OCI-M2 (cell line): ENCODE measurements around the gene TAF4.
"Not testable (repeated sequence)": the region's sequence is repeated elsewhere in the genome, so short reads cannot be mapped to it uniquely, and the experiment has no call there.

Experiments used
- DNase-seq: peaks from one replicate; lab custom pipeline; 2025; ENCODE audit not compliant: unreplicated experiment; lab: John Stamatoyannopoulos, UW

Gene TAF4

DNA sequence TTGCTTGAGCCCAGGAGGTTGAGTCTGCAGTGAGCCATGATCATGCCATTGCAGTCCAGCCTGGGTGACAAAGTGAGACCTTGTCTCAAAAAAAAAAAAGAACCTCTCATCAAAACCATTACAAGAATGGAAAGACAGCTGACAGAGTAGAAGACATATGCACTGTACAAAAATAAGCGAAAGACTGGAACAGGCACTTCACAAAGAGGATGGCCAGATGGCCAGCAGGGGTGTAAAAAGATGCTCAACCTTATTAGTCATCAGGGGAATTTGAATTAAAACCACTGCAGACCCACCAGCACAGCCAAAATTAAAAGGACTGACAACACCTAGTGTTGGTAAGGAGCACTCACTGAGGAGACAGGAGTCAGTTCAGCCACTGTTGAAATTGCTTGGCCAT is 13.5 kb upstream of the TAF4 start:
- no peak for DNase-seq

DNA sequence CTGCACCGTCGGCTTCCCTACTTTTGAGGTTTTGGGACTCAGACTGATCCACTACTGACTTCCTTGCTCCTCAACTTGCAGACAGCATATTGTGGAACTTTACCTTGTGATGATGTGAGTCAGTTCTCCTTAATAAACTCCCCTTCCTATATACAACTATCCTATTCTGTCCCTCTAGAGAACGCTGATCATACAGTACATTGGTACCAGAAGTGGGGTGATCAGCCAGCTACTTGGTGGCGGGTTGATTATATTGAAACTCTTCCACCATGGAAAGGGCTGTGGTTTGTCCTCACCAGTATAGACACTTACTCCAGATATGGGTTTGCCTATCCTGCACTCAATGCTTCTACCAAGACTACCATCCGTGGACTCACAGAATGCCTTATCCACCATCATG is 7.6 kb upstream of the TAF4 start:
- DNase-seq, result no peak

DNA sequence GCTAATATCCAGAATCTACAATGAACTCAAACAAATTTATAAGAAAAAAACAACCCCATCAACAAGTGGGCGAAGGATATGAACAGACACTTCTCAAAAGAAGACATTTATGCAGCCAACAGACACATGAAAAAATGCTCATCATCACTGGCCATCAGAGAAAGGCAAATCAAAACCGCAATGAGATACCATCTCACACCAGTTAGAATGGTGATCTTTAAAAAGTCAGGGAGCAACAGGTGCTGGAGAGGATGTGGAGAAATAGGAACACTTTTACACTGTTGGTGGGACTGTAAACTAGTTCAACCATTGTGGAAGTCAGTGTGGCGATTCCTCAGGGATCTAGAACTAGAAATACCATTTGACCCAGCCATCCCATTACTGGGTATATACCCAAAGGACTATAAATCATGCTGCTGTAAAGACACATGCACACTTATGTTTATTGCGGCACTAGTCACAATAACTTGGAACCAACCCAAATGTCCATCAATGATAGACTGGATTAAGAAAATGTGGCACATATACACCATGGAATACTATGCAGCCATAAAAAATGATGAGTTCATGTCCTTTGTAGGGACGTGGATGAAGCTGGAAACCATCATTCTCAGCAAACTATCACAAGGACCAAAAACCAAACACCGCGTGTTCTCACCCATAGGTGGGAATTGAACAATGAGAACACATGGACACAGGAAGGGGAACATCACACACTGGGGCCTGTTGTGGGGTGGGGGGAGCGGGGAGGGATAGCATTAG is 6.2 kb upstream of the TAF4 start:
- not testable (repeated sequence) for DNase-seq

DNA sequence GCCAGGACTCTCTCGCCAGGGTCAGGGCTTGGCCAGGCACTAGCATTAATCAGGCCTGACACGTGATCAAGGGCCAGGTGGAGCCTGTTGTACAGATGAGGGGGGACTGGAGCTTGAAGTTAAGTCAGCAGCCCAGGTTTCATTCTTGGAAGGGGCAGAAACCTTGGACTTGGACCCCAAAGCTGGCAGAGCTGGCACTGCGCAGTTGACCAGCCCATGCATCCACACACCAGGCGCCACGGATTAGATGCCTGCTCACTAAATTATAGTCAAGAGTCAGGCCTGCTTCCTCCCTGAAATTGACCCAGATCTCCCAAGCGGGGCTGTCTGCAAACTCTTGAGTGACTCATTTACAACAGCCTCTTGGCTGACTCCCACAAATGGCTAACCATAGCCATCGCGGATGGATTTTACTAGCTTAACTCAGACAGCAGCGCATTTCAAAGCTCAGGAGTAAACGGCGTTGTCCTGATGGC is 4.1 kb upstream of the TAF4 start:
- no peak for DNase-seq

DNA sequence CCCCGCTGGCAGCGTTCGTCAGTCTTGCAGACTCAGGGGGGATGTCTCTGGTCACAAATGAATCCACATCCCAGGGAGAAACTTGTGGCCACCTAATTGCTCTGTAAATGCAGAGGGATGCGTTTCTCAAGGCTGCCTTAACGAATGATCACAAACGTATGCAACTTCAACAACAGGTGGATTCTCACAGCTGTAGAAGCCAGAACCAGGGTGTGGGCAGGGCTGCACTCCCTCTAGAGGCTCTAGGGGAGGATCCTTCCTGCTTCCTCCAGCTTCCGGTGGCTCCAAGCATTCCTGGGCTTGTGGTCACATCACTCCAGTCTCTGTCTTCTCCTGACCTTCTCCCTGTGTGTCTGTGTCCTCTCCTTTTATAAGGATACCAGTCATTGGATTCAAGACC is 3.3 kb upstream of the TAF4 start:
- no peak for DNase-seq

DNA sequence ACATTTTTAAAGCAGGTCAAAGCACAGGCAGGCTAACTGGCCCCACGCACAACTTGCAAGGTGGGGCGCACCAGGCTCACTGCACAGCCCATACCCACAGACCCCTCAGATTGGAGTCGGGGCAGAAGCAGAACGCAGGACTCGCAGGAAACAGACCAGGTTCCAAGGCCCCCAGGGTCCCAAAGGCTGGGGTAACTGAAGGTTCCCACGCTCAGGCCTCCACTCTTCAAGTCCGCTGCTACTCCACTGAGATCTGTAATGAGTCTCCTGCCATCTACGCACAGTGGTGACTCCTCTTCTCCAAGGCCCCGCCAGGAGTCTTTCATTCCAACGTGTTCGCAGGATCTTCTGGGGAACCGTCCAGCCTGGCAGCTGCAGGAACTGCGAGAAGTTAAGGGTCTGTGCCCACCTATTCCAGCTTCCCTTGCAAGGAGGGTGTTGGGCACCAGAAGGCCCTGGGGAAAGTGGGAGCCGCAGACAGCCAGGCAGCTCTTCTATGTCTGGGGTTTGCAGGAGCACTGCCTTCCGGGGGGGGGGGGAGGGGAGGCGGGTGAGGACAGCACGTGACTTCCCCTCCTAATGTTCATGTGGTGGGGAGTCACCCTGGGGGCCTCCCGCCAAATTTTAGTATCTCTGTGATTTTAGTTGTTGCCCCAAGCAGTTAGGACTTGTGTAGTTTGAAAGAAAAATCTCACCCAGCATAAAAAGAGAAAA is 2.0 kb upstream of the TAF4 start:
- no peak for DNase-seq

DNA sequence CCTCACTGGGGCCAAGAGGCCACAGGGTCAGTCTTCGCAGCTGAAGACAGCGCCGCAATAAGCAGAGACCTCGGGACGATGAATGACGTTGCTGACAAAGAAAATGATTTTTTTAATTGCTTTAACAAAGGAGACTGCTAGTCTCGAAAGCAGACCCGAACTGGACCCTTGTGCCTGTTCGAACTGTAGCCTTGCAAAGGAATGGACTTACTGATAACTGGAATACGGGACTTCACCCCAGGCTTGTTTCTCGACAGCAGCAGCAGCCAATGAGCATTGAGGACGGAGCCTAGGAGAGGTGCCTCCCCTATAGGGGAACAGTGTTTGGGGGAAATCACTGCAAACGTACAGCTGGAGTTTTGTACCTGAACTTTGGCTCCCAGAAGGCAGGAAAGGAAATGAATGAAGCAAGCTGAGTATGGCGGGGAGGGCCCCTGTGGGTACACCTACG is 1.3 kb upstream of the TAF4 start:
- DNase-seq, result no peak

DNA sequence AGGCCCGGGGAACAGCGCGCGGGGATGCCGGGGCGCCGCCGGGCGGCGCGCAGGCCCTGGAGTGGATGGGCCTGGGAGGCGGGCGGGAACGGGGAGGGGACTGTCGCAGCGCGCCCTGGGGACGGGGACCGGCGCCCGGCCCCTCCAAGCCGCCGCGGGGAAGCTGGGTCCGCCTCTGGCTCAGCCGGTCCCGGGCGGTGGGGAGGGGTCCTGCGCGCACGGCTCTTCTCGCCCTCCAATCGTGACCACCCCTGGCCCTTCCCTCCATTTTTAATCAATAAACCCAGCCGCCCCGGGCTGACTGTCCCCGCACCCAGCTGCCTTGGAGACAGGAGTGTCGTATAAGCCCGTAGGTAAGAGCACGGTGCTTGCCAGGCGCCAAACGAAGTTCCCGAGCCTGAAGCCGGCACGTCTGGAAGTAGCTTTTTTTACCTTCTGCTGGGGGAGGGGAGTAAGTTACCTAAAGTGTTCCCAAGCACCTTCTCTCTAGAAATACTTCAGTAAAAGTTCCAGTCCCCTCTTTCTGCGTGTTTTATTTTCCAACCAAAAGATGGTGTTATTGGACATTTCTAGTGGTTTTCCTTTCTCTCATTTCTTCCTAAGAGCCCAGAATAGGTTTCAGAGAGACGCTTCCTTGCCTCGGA is 780 bp upstream of the TAF4 start:
- peak; percentile 55 for DNase-seq

DNA sequence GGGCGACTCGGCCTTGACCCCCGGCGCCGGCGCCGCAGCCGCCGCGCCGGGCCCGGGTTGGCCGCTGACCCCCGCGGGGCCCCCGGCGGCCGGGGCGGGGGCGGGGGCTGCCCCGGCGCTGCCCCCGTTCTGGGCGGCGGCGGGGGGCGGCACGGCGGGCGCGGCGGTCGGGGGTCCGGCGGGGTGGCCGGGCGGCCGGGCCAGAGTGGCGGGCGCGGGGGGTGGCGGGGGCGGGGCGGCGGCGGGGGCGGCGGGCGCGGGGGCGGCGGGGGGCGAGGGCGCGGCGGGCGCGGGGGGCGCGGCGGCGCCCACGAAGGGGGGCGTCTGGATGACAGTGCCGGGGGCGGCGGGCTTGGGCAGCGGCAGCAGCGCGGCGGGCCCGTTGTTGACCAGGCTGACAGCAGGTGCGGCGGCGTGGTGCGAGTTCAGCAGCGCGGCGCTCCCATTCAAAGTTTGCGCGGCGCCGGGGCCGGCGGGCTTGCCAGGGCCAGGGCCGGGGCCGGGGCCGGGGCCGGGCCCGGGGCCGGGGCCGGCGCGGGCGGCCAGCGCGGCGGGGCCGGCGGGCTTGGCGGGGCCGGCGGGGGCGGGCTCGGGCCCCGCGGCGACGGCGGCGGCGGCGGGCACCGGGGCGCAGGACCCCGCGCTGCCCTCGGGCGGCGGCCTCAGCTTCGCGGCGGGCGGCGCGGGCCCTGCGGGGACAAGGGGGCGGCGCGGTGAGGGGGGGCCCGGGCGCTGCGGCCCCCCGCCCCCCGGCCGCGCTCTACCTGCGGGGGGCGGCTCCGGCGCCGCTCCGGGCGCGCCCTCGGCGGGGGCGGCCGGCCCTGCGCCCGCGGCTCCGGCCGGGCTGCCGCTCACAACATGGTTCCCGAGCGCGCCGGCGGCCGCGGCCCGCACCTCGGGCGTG is 659 bp downstream of the TAF4 start:
- no peak for DNase-seq

DNA sequence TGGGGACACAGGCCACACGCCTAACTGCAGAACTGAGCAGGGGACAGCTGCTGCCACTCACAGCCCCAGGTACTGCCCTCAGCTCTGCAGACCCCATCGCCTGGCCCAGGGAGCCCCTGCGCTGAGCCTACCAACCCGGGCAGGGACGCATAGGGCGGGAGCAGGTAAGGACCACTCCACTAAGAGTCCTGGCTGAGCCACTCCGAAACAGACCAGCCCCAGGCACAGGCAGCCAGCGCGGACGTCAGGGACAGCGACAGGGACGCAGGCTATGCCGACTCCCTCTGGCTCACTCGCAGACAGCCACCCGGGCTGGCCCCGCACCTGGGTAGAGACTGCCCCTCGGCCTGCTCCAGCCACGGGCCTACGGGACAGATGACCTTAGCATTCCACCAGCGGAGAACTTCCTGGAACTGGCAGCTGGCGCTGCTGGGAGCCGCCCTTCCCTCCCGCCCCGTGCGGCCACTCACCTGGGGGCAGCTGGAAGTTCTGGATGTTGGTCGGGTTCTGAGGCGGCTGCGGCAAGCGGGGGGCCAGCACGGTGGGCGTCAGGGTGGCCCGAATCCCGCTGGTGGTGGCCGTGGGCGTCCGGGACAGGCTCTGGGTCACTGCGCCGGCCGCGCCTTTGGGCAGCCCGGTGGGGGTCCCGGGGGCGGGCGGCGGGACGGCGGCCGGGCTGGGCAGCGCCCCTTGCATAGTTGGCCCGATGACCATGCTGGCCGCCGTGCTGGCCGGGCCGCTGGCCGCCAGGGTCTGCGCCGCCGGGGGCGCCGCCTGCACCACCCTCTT is 1.5 kb downstream of the TAF4 start:
- DNase-seq, result no peak

DNA sequence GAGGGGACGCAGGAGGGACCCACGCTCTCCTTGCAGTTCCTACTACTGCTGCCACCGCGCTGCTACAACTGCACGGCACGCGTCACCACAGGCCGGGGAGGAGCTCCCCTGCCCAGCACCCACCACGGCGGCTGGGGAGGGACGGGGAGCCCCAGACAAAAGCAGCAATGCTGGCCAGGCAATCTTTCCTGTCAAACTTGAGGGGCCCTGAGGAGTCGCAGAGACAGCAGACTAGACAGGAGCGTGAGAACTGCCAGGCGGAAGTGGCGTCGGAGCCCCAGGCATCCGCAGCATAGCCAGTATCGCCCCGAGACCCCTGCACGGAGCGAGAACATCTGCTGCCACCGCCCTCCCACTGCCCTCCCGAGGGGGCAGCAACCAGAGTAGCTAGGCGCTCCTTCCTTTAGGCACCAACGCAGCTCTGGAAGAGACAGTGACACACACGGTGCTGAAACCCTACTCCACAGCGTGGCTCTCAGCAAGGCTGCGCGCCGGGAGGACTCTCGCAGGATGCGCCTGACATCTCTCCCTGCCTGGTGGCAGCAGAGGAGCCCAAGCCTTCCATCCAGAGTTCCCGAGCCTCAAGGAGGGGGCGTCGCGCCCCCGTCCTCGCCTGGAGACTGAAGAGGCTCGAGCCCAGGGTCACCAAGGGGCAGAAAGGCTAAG is 2.2 kb downstream of the TAF4 start:
- DNase-seq, result no peak

DNA sequence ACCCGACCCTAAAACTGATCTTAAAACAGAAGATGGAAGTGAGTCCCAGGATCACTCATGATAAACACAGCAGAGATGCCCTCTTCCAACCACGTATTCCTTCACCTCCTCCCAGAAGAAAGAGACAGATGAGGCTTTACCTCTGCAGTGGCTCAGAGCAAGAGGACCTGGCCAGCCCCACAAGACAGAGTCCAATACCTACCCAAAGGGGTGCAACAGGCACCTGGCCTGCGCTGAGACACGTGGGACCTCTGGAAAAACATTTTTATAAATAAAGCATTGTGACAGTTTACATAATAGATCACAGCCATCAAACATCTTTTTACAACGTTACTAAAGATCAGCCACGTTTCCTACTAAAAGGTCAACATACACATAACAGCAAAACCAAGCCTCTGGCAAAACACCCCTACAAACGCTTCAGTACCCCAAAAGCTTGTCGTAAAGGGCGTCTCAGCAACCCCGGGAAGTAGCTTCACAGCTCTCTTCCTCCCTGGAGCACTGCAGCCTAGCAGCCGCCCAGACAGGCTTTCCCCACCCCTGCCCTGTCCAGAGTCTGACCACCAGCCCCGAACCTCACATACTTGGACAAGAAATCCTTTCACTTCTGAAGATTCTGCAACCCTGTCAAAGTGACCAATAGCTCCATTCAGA is 2.9 kb downstream of the TAF4 start:
- no peak for DNase-seq

DNA sequence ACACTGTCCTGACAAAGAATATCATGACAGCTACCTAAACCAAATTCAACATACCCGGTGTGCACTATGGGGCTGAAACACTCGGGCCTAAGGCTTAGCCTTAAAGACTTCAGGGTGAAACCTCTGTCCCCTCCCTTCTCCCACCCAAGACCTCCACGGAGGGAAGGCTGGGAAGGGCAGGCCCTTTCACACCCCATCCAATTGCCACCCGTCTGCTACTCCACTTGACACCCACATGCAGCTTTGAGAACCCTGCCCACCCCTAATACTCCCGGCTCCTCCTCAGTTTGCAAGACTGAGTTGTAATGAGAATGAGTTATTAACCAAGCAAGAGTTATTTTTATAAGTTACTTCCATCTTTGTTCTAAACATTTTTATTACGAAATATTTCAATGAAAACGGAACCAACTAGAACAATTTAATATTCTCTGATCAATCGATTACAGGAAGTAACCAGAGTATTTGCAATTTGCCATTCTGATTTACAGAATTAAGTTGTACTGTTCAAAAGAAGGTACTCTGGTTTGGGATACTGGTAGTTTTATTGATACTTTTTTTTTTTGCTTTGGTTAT is 3.7 kb downstream of the TAF4 start:
- DNase-seq, result no peak

DNA sequence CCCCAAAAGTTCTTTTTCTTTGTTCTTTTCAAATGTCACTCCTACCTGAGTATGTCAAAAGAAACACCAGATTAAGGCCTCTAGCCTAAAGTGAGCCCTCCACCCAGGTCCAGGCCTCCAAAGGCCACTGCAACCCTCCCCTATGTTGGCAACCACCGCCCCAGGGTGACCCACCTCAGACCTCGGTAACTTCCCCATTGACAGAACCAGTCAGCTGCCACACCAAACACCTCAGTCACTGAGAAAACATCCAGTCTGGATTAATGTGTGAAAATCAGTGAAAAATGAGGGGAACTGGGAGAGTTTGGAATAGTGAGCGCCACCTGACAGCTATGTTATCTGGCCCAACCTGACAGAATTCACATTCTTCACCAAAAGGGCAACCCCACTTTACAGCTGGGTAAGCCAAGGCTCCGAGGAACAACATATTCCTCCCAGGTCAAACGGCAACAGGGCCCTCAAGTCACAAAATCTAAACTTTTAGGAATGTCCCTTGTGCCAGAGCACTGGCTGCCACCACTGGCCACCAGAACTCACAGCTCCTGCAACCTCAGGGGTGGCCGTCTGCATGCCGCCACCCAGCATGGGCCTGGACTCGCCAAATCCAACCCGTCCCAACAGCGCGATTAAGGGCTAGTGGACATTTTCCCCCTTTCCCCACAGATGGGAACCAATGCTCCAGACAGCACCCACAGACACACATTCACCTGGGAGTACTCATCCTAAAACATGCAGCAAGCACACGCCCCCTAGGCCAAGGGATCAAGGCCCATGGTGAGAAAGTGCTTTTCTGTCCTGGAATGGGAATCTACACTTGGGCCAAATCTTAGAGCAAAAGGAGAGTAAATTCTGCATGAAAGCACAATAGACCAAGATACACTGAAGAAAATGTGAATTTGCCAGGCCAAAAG is 4.8 kb downstream of the TAF4 start:
- DNase-seq, result no peak

DNA sequence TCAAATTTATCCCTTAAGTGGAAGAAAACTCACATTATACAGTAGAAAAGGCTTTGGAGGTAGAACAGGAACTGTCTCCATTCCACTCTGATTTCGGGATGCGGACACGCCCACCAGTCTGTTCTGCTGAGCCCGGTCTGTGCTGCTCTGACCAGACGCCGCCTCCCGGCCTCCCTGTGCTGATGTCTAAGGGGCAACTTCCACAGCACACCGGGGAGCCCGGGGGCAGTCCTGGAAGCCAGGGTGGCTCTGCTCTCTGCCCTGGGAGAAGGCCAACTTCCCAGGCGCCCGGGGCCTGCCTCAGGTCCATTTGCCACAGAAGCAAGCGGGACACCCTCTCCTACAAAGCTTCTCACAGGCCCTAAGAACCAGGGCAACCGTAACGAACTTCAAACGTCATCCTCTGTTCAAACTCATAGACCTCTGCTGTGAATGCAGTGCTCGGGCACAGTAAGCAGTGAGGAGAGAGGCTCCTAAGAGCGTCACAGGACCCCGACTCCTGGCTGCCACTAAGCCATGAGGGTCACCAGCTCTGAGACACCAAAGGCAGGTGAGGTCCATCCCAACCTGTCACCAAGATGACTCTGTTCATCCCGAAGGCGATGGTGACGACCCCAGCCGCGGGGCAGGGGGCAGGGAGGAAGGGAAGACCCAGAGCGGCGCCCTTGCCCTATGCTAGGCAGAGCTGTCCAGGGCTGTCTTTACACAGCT is 5.6 kb downstream of the TAF4 start:
- DNase-seq, result no peak

DNA sequence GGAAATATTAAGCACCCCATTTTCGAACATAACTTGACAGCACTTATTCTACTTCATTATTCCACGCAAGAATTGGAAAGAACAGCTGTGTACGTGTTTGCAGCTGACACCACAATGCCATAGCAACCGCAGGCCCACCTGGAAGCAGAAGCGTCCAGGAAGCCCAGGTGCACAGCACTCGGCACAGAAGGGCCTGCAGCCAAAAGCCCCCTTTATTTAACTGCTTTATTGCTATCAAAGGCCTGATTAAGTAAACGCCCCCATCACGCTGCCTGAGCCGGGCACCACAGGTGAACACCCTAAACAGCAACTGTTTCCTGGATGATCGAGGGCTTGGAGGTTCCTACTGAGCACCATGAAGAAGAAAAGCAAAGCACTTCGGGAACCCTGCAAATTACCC is 6.3 kb downstream of the TAF4 start:
- no peak for DNase-seq

DNA sequence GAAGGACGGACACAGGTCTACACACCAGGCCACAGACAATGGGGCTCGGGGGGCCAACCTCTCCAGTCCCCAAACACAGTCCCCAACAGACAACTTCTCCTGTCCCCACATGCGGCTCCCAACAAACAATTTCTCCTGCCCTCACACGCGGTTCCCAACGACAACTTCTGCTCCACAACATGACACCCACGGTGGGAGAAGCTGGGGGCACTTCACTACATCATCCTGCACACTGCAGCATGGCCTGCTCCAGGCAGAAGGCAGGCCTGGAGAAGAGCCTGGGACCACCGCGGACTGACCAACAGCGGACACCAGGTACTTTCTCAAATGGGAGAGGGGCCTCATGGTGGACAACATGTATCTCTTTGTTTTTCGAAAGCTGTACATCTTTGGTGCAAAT is 6.7 kb downstream of the TAF4 start:
- DNase-seq, result no peak
